Mesendoderm (in vitro differentiated cells): ENCODE data around the gene CDK7.
"Not testable (repeated sequence)": the region's sequence is repeated elsewhere in the genome, so short reads cannot be mapped to it uniquely, and the experiment has no call there.

Experiments
- DNase-seq: peaks from one replicate; pipeline ENCODE4 v3.0.0; 2013
- H2AK5ac ChIP-seq: 2 replicates; pipeline ENCODE4 v1.6.1; 2013; ENCODE audit warnings: low read length, inconsistent platforms
- H2BK120ac ChIP-seq: 2 replicates; pipeline ENCODE4 v1.6.1; 2013; ENCODE audit warnings: low read depth, mild to moderate bottlenecking, low read length, moderate library complexity, mixed read lengths
- H2BK15ac ChIP-seq: replicated peaks from 2 replicates; pipeline ENCODE4 v1.6.1; 2013; ENCODE audit warnings: low read depth, mild to moderate bottlenecking, moderate library complexity
- H2BK5ac ChIP-seq: 2 replicates; pipeline ENCODE4 v1.6.1; 2013; ENCODE audit warnings: low read length, inconsistent platforms
- H3K18ac ChIP-seq: 2 replicates; pipeline ENCODE4 v1.6.1; 2013; ENCODE audit warnings: mild to moderate bottlenecking, low read length, mixed read lengths
- H3K23ac ChIP-seq: one replicate; pipeline ENCODE4 v1.6.1; 2013; ENCODE audit warnings: low read length
- H3K27ac ChIP-seq: 2 replicates; pipeline ENCODE4 v1.5.1; 2013; ENCODE audit warnings: low read depth, mild to moderate bottlenecking, inconsistent platforms, low read length, moderate library complexity
- H3K27me3 ChIP-seq: 2 replicates; pipeline ENCODE4 v1.6.1; 2013; ENCODE audit warnings: low read length, control low read depth, mild to moderate bottlenecking, inconsistent platforms; ENCODE audit not compliant: insufficient read depth, poor library complexity
- H3K36me3 ChIP-seq: 2 replicates; pipeline ENCODE4 v1.6.1; 2013; ENCODE audit warnings: low read length, inconsistent platforms; ENCODE audit not compliant: control insufficient read depth, insufficient read depth
- H3K4ac ChIP-seq: one replicate; pipeline ENCODE4 v1.6.1; 2013; ENCODE audit warnings: low read depth, mild to moderate bottlenecking, low read length, moderate library complexity
- H3K4me1 ChIP-seq: 2 replicates; pipeline ENCODE4 v1.6.1; 2013; ENCODE audit warnings: low read depth, low read length, inconsistent platforms; ENCODE audit not compliant: control insufficient read depth
- H3K4me2 ChIP-seq: 2 replicates; pipeline ENCODE4 v1.6.1; 2013; ENCODE audit warnings: low read length
- H3K4me3 ChIP-seq: 2 replicates; pipeline ENCODE4 v1.5.1; 2013; ENCODE audit warnings: mild to moderate bottlenecking, low read length
- H3K56ac ChIP-seq: one replicate; pipeline ENCODE4 v1.6.1; 2013; ENCODE audit warnings: low read length
- H3K79me1 ChIP-seq: 2 replicates; pipeline ENCODE4 v1.6.1; 2013; ENCODE audit warnings: low read length, inconsistent platforms
- H3K79me2 ChIP-seq: 2 replicates; pipeline ENCODE4 v1.6.1; 2013; ENCODE audit warnings: mild to moderate bottlenecking, low read length; ENCODE audit not compliant: control insufficient read depth, insufficient read depth
- H3K9ac ChIP-seq: 2 replicates; pipeline ENCODE4 v1.6.1; 2013; ENCODE audit warnings: low read length, inconsistent platforms
- H4K5ac ChIP-seq: one replicate; pipeline ENCODE4 v1.6.1; 2013; ENCODE audit warnings: low read length
- H4K8ac ChIP-seq: one replicate; pipeline ENCODE4 v1.6.1; 2013; ENCODE audit warnings: low read depth, mild to moderate bottlenecking, control low read depth, low read length, moderate library complexity
- WGBS: extraction: QIAGEN DNeasy Blood & Tissue Kit; methylation state at CpG from one replicate; pipeline ENCODE4 v1.1.7; 2013; ENCODE audit warnings: low lambda C conversion rate, missing lambda C conversion rate; ENCODE audit not compliant: insufficient coverage; ENCODE audit errors: extremely low coverage; 5-methylcytosine and 5-hydroxymethylcytosine counted together

The CDK7 gene

DNA sequence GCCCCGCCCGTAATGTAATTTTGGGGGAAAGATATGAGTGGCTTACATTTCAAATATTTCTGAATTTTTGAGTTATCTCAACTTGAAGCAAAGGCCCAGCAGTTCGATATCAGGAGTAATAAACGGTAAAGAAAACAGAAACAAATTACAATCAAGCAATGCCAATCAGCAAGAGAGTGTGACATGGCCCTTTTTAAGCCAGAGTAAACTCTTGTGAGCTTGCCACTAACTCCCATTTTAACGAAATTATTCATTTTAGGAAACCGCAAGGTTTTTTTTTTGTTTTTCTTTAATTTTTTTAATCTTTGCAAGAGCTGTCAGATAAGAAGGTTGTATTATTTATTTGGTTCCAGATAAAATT is 17.6 kb upstream of the CDK7 start:
- Histone ChIP-seq H3K27me3 (no peaks in the 10 kb centered on the region), H2AK5ac (no peak overlapping the region), H2BK5ac (no peak overlapping the region), H3K56ac (peak overlapping the region; percentile 42), H3K79me1 (peaks cover 3% of the 10 kb centered on the region), H2BK120ac (no peak overlapping the region), H3K4me2 (no peak overlapping the region), H3K9ac (no peak overlapping the region), H3K36me3 (no peaks in the 10 kb centered on the region), H2BK15ac (no peak overlapping the region), H4K5ac (no peak overlapping the region), H3K18ac (no peak overlapping the region), H3K4ac (peak overlapping the region; percentile 24), H3K4me1 (no peaks in the 10 kb centered on the region), H3K79me2 (peaks cover 6% of the 10 kb centered on the region), H3K27ac (no peak overlapping the region), H3K23ac (no peak overlapping the region), H4K8ac (no peak overlapping the region), H3K4me3 (no peak overlapping the region)
- DNase-seq = no peak
- WGBS = no CpG with 5 or more reads among the region's 6 CpGs

GRCh38 chr5:69217548-69218526 is 16.8 kb upstream of the CDK7 start:
- no peak overlapping the region for H4K5ac ChIP-seq
- H3K18ac ChIP-seq = peak overlapping the region; percentile 34
- H2AK5ac ChIP-seq = no peak overlapping the region
- peak overlapping the region; percentile 77 for H3K27ac ChIP-seq
- H3K9ac ChIP-seq = peak overlapping the region; percentile 99
- H3K79me1 ChIP-seq = peaks cover 3% of the 10 kb centered on the region
- no CpG with 5 or more reads among the region's 73 CpGs for WGBS
- peak overlapping the region; percentile 57 for H3K4me2 ChIP-seq
- no peaks in the 10 kb centered on the region for H3K36me3 ChIP-seq
- H3K27me3 ChIP-seq = no peaks in the 10 kb centered on the region
- peak overlapping the region; percentile 99 for H3K4me3 ChIP-seq
- peak overlapping the region; percentile 94 for H3K23ac ChIP-seq
- peak; percentile 96 for DNase-seq
- no peak overlapping the region for H2BK120ac ChIP-seq
- no peaks in the 10 kb centered on the region for H3K4me1 ChIP-seq
- H3K56ac ChIP-seq = peak overlapping the region; percentile 100
- H3K4ac ChIP-seq = no peak overlapping the region
- no peak overlapping the region for H2BK15ac ChIP-seq
- peak overlapping the region; percentile 43 for H2BK5ac ChIP-seq
- H3K79me2 ChIP-seq = peaks cover 6% of the 10 kb centered on the region
- H4K8ac ChIP-seq = no peak overlapping the region

DNA sequence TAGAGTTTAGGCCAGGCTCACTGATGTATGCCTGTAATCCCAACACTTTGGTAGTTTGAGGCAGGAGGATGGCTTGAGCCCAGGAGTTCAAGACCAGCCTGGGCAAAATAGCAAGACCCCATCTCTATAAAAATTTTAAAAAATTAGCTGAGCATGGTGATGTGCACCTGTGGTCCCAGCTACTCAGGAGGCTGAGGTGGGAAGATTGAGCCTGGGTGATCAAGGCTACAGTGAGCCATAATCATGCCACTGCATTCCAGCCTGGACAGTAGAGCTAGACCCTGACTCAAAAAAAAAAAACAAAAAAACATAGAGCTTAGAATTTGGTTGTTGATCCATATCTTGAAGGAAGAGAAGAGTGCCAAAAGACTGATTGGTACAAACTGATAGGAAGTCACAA is 14.7 kb upstream of the CDK7 start:
- peaks cover 6% of the 10 kb centered on the region for H3K79me2 ChIP-seq
- H3K4me2 ChIP-seq = no peak overlapping the region
- no peak overlapping the region for H2BK15ac ChIP-seq
- H2BK5ac ChIP-seq = no peak overlapping the region
- H3K56ac ChIP-seq = no peak overlapping the region
- H3K79me1 ChIP-seq = peaks cover 3% of the 10 kb centered on the region
- H3K36me3 ChIP-seq = no peaks in the 10 kb centered on the region
- no peak for DNase-seq
- no peak overlapping the region for H3K9ac ChIP-seq
- H3K27me3 ChIP-seq = no peaks in the 10 kb centered on the region
- H4K5ac ChIP-seq = no peak overlapping the region
- no peak overlapping the region for H3K23ac ChIP-seq
- H2BK120ac ChIP-seq = no peak overlapping the region
- H3K18ac ChIP-seq = no peak overlapping the region
- H3K4me3 ChIP-seq = no peak overlapping the region
- no peak overlapping the region for H2AK5ac ChIP-seq
- no peaks in the 10 kb centered on the region for H3K4me1 ChIP-seq
- H3K4ac ChIP-seq = no peak overlapping the region
- no peak overlapping the region for H3K27ac ChIP-seq
- H4K8ac ChIP-seq = no peak overlapping the region

DNA sequence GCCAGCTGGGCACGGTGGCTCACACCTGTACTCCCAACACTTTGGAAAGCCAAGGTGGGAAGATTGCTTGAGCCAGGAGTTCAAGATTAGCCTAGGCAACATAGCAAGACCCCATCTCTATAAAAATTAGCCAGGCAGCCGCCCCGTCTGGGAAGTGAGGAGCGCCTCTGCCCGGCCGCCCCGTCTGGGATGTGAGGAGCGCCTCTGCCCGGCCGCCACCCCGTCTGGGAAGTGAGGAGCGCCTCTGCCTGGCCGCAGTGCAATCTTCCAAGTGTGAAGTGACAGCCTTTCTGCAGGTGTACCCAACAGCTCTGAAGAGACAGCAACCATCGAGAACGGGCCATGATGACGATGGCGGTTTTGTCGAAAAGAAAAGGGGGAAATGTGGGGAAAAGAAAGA is 14.3 kb upstream of the CDK7 start:
- DNase-seq, H3K4ac ChIP-seq: not testable (repeated sequence)

GRCh38 chr5:69220833-69221232 is 13.9 kb upstream of the CDK7 start:
- not testable (repeated sequence) for H3K27me3 ChIP-seq, H3K27ac ChIP-seq, H2BK15ac ChIP-seq, DNase-seq, H4K8ac ChIP-seq, H3K4ac ChIP-seq, H2BK5ac ChIP-seq, H3K4me2 ChIP-seq, H3K23ac ChIP-seq, H2AK5ac ChIP-seq, H3K79me1 ChIP-seq, H3K9ac ChIP-seq, H3K79me2 ChIP-seq, H3K18ac ChIP-seq, H2BK120ac ChIP-seq, H3K56ac ChIP-seq, H3K4me1 ChIP-seq, H3K4me3 ChIP-seq, H4K5ac ChIP-seq, H3K36me3 ChIP-seq
- no CpG with 5 or more reads among the region's 9 CpGs for WGBS

More for the DNA sequence above, 14.3 kb upstream of the CDK7 start:
- H3K79me2 ChIP-seq, H3K36me3 ChIP-seq, H3K27me3 ChIP-seq, H2BK5ac ChIP-seq, H3K79me1 ChIP-seq, H4K5ac ChIP-seq, H3K4me1 ChIP-seq, H3K23ac ChIP-seq, H3K27ac ChIP-seq, H2AK5ac ChIP-seq, H3K4me3 ChIP-seq, H3K18ac ChIP-seq, H2BK15ac ChIP-seq, H4K8ac ChIP-seq, H3K4me2 ChIP-seq, H3K56ac ChIP-seq, H2BK120ac ChIP-seq, H3K9ac ChIP-seq: not testable (repeated sequence)
- WGBS = no CpG with 5 or more reads among the region's 18 CpGs

DNA sequence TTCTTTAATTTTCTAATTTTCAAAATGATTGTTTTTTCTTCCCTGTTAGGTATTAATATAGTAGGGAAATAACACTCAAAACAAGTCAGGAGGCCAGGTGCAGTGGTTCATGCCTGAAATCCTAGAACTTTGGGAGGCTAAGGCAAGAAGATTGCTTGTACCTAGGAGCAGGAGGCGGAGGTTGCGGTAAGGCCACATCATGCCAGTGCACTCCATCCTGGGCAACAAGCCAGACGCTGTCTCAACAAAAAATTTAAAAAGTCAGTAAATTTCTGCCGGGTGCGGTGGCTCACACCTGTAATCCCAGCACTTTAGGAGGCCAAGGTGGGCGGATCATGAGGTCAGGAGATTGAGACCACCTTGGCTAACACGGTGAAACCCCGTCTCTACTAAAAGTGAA is 10.2 kb upstream of the CDK7 start:
- Histone ChIP-seq H4K5ac (no peak overlapping the region), H3K4me1 (no peaks in the 10 kb centered on the region), H3K9ac (no peak overlapping the region), H3K79me1 (no peaks in the 10 kb centered on the region), H3K36me3 (no peaks in the 10 kb centered on the region), H3K56ac (no peak overlapping the region), H3K79me2 (peaks cover under 1% of the 10 kb centered on the region), H2BK15ac (no peak overlapping the region), H3K23ac (no peak overlapping the region), H2AK5ac (no peak overlapping the region), H3K27me3 (no peaks in the 10 kb centered on the region), H3K4me3 (no peak overlapping the region), H2BK120ac (no peak overlapping the region), H4K8ac (no peak overlapping the region), H3K18ac (no peak overlapping the region), H3K4me2 (no peak overlapping the region), H3K27ac (no peak overlapping the region), H3K4ac (no peak overlapping the region), H2BK5ac (no peak overlapping the region)
- WGBS = no CpG with 5 or more reads among the region's 8 CpGs
- DNase-seq = no peak
